ENCODE results near the gene PTH. TPM values are rescaled to one million over a fixed set of nuclear protein-coding genes. Genes with fewer than 3 reads are reported as not detected.

Gene PTH
- total and polyA plus RNA-seq, 2 of the 8 experiments (the other 6 are each of a cell fraction or from before 2014, with no cell fraction given) = not detected

GRCh38 chr11:13494051-13494450 lies 1.7 kb downstream of the PTH start (continued):
- TF ChIP-seq, protein P1, sequence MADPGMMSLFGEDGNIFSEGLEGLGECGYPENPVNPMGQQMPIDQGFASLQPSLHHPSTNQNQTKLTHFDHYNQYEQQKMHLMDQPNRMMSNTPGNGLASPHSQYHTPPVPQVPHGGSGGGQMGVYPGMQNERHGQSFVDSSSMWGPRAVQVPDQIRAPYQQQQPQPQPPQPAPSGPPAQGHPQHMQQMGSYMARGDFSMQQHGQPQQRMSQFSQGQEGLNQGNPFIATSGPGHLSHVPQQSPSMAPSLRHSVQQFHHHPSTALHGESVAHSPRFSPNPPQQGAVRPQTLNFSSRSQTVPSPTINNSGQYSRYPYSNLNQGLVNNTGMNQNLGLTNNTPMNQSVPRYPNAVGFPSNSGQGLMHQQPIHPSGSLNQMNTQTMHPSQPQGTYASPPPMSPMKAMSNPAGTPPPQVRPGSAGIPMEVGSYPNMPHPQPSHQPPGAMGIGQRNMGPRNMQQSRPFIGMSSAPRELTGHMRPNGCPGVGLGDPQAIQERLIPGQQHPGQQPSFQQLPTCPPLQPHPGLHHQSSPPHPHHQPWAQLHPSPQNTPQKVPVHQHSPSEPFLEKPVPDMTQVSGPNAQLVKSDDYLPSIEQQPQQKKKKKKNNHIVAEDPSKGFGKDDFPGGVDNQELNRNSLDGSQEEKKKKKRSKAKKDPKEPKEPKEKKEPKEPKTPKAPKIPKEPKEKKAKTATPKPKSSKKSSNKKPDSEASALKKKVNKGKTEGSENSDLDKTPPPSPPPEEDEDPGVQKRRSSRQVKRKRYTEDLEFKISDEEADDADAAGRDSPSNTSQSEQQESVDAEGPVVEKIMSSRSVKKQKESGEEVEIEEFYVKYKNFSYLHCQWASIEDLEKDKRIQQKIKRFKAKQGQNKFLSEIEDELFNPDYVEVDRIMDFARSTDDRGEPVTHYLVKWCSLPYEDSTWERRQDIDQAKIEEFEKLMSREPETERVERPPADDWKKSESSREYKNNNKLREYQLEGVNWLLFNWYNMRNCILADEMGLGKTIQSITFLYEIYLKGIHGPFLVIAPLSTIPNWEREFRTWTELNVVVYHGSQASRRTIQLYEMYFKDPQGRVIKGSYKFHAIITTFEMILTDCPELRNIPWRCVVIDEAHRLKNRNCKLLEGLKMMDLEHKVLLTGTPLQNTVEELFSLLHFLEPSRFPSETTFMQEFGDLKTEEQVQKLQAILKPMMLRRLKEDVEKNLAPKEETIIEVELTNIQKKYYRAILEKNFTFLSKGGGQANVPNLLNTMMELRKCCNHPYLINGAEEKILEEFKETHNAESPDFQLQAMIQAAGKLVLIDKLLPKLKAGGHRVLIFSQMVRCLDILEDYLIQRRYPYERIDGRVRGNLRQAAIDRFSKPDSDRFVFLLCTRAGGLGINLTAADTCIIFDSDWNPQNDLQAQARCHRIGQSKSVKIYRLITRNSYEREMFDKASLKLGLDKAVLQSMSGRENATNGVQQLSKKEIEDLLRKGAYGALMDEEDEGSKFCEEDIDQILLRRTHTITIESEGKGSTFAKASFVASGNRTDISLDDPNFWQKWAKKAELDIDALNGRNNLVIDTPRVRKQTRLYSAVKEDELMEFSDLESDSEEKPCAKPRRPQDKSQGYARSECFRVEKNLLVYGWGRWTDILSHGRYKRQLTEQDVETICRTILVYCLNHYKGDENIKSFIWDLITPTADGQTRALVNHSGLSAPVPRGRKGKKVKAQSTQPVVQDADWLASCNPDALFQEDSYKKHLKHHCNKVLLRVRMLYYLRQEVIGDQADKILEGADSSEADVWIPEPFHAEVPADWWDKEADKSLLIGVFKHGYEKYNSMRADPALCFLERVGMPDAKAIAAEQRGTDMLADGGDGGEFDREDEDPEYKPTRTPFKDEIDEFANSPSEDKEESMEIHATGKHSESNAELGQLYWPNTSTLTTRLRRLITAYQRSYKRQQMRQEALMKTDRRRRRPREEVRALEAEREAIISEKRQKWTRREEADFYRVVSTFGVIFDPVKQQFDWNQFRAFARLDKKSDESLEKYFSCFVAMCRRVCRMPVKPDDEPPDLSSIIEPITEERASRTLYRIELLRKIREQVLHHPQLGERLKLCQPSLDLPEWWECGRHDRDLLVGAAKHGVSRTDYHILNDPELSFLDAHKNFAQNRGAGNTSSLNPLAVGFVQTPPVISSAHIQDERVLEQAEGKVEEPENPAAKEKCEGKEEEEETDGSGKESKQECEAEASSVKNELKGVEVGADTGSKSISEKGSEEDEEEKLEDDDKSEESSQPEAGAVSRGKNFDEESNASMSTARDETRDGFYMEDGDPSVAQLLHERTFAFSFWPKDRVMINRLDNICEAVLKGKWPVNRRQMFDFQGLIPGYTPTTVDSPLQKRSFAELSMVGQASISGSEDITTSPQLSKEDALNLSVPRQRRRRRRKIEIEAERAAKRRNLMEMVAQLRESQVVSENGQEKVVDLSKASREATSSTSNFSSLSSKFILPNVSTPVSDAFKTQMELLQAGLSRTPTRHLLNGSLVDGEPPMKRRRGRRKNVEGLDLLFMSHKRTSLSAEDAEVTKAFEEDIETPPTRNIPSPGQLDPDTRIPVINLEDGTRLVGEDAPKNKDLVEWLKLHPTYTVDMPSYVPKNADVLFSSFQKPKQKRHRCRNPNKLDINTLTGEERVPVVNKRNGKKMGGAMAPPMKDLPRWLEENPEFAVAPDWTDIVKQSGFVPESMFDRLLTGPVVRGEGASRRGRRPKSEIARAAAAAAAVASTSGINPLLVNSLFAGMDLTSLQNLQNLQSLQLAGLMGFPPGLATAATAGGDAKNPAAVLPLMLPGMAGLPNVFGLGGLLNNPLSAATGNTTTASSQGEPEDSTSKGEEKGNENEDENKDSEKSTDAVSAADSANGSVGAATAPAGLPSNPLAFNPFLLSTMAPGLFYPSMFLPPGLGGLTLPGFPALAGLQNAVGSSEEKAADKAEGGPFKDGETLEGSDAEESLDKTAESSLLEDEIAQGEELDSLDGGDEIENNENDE (IDR thresholded peaks at IDR 0.05; ENCODE audit: insufficient replicate concordance, low read length) = no peak
- TF ChIP-seq ASH2L (IDR thresholded peaks at IDR 0.05; ENCODE audit: low read length) (no peak), TEAD4 (IDR thresholded peaks at IDR 0.05; ENCODE audit: low read depth, low read length) (no peak), SP1 (IDR thresholded peaks at IDR 0.05; ENCODE audit: low read depth, low read length) (no peak), HDAC6 (IDR thresholded peaks at IDR 0.05; ENCODE audit: low read depth, low read length) (no peak)

Data from H1 (cell line).